Esophagus squamous epithelium (tissue), 4 donors: ENCODE results near the gene RCAN3.

ENCODE experiments used
- POLR2A ChIP-seq, 4 donors: fragments of 450-650 bp; IDR thresholded peaks; one replicate each; pipeline ENCODE4 v1.6.1; 2017; ENCODE audit warnings: antibody characterized with exemption in 4 of 4, mild to moderate bottlenecking in 4 of 4, moderate library complexity in 3 of 4
- TF ChIP-seq, protein P1 (sequence below), 6 experiments: fragments of 450-650 bp in 4 of 6; fragments of 200-600 bp in 2 of 6; sonication (generic) in 2 of 6; IDR thresholded peaks; one replicate each; pipeline ENCODE4 v1.5.1; 2016 to 2019; ENCODE audit warnings: antibody characterized with exemption in 6 of 6, mild to moderate bottlenecking in 4 of 6, moderate library complexity in 4 of 6

DNA sequence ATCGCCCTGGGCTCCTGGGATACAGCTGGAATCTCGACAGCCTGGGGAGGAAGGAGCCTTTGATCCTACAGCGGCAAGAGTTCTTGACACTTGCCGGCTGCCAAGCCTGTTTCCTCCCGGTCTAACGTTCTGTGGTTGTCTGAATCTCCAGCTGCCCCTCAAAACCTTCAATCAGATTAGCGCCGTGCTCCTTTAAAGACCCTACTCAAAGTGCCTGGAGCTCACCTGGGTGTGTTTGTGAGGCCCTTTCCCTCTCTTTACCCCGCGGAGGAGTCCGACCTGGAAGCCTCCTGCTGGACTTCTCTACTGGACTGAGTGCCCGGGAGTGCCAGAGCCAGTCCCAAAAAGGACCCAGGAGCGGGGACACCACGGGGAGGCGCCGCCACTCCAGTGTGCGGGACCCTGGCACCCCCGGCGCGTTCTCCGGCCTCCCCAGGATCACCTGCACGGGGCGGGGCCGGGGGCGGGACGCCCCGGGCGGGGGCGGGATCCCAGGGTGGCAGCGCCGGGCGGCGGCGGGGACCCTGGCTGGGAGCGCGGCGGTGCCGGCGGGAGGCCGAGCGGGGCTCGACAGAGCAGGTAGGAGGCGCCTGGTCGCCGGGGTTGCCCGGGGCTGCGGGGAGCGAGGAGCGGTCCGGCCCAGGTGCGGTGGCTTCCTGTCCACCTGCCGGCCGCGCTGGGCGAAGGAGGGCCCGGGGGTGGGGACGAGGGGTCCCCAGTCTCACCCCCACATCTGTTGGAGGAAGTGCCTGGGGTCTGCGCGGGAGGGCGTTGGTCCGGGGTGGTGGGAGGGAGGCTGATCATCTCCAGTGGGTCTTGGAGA is 53.2 kb downstream of the RCAN3 start, which contains the start of gene NCMAP:
- TF ChIP-seq POLR2A (IDR thresholded peaks at IDR 0.05), result no peak
- TF ChIP-seq, protein P1, sequence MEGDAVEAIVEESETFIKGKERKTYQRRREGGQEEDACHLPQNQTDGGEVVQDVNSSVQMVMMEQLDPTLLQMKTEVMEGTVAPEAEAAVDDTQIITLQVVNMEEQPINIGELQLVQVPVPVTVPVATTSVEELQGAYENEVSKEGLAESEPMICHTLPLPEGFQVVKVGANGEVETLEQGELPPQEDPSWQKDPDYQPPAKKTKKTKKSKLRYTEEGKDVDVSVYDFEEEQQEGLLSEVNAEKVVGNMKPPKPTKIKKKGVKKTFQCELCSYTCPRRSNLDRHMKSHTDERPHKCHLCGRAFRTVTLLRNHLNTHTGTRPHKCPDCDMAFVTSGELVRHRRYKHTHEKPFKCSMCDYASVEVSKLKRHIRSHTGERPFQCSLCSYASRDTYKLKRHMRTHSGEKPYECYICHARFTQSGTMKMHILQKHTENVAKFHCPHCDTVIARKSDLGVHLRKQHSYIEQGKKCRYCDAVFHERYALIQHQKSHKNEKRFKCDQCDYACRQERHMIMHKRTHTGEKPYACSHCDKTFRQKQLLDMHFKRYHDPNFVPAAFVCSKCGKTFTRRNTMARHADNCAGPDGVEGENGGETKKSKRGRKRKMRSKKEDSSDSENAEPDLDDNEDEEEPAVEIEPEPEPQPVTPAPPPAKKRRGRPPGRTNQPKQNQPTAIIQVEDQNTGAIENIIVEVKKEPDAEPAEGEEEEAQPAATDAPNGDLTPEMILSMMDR (IDR thresholded peaks at IDR 0.05), result peak in 1 of 6 experiments; percentile 15
